ENCODE data around the gene CTBS. TPM values are rescaled to one million over a fixed set of nuclear protein-coding genes. Genes with fewer than 3 reads are reported as not detected.
"Not testable (repeated sequence)": the region's sequence is repeated elsewhere in the genome, so short reads cannot be mapped to it uniquely, and the experiment has no call there.

The CTBS gene
- total RNA-seq, 1 experiment from 2014 or later = 47.7 TPM

DNA sequence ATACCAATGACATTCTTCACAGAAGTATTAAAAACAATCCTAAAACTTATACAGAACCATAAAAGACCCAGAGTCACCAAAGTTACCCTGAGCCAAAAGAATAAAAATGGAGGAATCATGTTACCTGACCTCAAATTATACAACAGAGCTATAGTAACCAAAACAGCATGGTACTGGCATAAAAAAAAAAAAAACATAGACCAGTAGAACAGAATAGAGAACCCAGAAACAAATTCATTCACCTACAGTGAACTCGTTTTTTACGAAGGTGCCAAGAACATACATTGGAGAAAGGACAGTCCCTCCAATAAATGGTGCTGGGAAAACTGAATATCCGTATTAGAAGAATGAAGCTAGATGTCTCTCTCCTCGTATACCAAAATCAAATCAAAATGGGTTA lies 65.2 kb downstream of the CTBS start:
- H3K4me3 ChIP-seq (ENCODE audit: low read depth in 2 of 2, low read length in 2 of 2) = no peak overlapping the region
- TF ChIP-seq, protein P1, sequence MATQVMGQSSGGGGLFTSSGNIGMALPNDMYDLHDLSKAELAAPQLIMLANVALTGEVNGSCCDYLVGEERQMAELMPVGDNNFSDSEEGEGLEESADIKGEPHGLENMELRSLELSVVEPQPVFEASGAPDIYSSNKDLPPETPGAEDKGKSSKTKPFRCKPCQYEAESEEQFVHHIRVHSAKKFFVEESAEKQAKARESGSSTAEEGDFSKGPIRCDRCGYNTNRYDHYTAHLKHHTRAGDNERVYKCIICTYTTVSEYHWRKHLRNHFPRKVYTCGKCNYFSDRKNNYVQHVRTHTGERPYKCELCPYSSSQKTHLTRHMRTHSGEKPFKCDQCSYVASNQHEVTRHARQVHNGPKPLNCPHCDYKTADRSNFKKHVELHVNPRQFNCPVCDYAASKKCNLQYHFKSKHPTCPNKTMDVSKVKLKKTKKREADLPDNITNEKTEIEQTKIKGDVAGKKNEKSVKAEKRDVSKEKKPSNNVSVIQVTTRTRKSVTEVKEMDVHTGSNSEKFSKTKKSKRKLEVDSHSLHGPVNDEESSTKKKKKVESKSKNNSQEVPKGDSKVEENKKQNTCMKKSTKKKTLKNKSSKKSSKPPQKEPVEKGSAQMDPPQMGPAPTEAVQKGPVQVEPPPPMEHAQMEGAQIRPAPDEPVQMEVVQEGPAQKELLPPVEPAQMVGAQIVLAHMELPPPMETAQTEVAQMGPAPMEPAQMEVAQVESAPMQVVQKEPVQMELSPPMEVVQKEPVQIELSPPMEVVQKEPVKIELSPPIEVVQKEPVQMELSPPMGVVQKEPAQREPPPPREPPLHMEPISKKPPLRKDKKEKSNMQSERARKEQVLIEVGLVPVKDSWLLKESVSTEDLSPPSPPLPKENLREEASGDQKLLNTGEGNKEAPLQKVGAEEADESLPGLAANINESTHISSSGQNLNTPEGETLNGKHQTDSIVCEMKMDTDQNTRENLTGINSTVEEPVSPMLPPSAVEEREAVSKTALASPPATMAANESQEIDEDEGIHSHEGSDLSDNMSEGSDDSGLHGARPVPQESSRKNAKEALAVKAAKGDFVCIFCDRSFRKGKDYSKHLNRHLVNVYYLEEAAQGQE (IDR thresholded peaks at IDR 0.05; ENCODE audit: insufficient read depth in 1 of 2, low read depth in 2 of 2, low read length in 1 of 2) = no peak
- TF ChIP-seq POLR2AphosphoS5 (IDR thresholded peaks at IDR 0.05; ENCODE audit: low read depth, low read length) = no peak
- TF ChIP-seq TCF7L2 (IDR thresholded peaks at IDR 0.05; ENCODE audit: low read depth, low read length) = no peak
- no peak for TF ChIP-seq SIN3A (IDR thresholded peaks at IDR 0.05; ENCODE audit: borderline replicate concordance, insufficient read depth, low read depth, low read length)
- TF ChIP-seq, protein P2, sequence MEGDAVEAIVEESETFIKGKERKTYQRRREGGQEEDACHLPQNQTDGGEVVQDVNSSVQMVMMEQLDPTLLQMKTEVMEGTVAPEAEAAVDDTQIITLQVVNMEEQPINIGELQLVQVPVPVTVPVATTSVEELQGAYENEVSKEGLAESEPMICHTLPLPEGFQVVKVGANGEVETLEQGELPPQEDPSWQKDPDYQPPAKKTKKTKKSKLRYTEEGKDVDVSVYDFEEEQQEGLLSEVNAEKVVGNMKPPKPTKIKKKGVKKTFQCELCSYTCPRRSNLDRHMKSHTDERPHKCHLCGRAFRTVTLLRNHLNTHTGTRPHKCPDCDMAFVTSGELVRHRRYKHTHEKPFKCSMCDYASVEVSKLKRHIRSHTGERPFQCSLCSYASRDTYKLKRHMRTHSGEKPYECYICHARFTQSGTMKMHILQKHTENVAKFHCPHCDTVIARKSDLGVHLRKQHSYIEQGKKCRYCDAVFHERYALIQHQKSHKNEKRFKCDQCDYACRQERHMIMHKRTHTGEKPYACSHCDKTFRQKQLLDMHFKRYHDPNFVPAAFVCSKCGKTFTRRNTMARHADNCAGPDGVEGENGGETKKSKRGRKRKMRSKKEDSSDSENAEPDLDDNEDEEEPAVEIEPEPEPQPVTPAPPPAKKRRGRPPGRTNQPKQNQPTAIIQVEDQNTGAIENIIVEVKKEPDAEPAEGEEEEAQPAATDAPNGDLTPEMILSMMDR (IDR thresholded peaks at IDR 0.05) = no peak
- H3K9me3 ChIP-seq (ENCODE audit: control insufficient read depth, insufficient read depth, low read depth, low read length) = peaks cover 4% of the 10 kb centered on the region; the same call in 1 of the 2 replicates
- peaks cover 3% of the 10 kb centered on the region; the same call in 1 of the 2 replicates for H3K36me3 ChIP-seq (ENCODE audit: control insufficient read depth, insufficient read depth, low read length)
- POLR2A ChIA-PET = no interaction called here
- H3K27me3 ChIP-seq (ENCODE audit: control insufficient read depth, insufficient read depth, low read length) = no peaks in the 10 kb centered on the region
- CTCF ChIA-PET = no interaction called here
- no peak overlapping the region for H3K27ac ChIP-seq (ENCODE audit: low read length)
- DNase-seq (ENCODE audit: low read depth, low spot score) (no peak), ATAC-seq (no peak)
- intact Hi-C loops (cut with micrococcal nuclease; ENCODE audit: unreplicated experiment) (loop anchor here (5.0 kb wide), 1 partner anchor 243 kb away; no protein-coding TSS in a partner anchor), in situ Hi-C loops (cut with HindIII; ENCODE audit: low pct_unique_long_range_greater_than_20kb, low sequenced_read_pairs) (no loop called here)
- no TSS peak for BruUV-seq (replicated peaks)
- peaks cover 10% of the 10 kb centered on the region for H3K4me1 ChIP-seq (ENCODE audit: control insufficient read depth, insufficient read depth, low read length)

DNA sequence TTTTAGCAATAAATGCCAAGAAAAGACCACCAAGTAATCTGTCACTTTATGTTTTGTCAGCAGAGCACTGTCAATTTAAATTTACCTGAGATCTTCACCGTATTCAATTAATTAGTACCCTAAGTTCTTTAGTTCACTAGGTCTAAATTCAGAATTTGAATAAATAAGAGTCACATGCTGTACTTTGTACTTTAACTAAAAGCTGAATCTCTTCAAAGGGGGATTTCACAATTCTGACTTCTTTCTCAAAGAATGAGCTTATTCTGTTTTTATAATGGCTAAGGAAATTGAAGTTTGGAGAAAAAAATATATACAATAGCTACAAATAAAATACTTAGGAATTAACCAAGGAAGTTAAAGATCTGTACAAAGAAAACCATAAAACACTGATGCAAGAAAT lies 65.7 kb downstream of the CTBS start:
- DNase-seq (ENCODE audit: low read depth, low spot score) = no peak
- Histone ChIP-seq H3K9me3 (ENCODE audit: control insufficient read depth, insufficient read depth, low read depth, low read length) (peaks cover 4% of the 10 kb centered on the region; the same call in 1 of the 2 replicates), H3K27ac (ENCODE audit: low read length) (no peak overlapping the region; the same call in 1 of the 2 replicates), H3K27me3 (ENCODE audit: control insufficient read depth, insufficient read depth, low read length) (no peaks in the 10 kb centered on the region), H3K36me3 (ENCODE audit: control insufficient read depth, insufficient read depth, low read length) (peaks cover 3% of the 10 kb centered on the region; the same call in 1 of the 2 replicates), H3K4me1 (ENCODE audit: control insufficient read depth, insufficient read depth, low read length) (peaks cover 15% of the 10 kb centered on the region), H3K4me3 (ENCODE audit: low read depth in 2 of 2, low read length in 2 of 2) (no peak overlapping the region)
- TF ChIP-seq, protein P1 (IDR thresholded peaks at IDR 0.05; ENCODE audit: insufficient read depth in 1 of 2, low read depth in 2 of 2, low read length in 1 of 2) = no peak
- TF ChIP-seq, protein P2 (IDR thresholded peaks at IDR 0.05) = no peak
- TF ChIP-seq POLR2AphosphoS5 (IDR thresholded peaks at IDR 0.05; ENCODE audit: low read depth, low read length) (no peak), SIN3A (IDR thresholded peaks at IDR 0.05; ENCODE audit: borderline replicate concordance, insufficient read depth, low read depth, low read length) (no peak), TCF7L2 (IDR thresholded peaks at IDR 0.05; ENCODE audit: low read depth, low read length) (no peak)
- no peak for ATAC-seq
- ChIA-PET POLR2A (no interaction called here), CTCF (no interaction called here)
- in situ Hi-C loops (cut with HindIII; ENCODE audit: low pct_unique_long_range_greater_than_20kb, low sequenced_read_pairs) (no loop called here), intact Hi-C loops (cut with micrococcal nuclease; ENCODE audit: unreplicated experiment) (loop anchor here (5.0 kb wide), 1 partner anchor 244 kb away; no protein-coding TSS in a partner anchor)
- BruUV-seq (replicated peaks) = no TSS peak

DNA sequence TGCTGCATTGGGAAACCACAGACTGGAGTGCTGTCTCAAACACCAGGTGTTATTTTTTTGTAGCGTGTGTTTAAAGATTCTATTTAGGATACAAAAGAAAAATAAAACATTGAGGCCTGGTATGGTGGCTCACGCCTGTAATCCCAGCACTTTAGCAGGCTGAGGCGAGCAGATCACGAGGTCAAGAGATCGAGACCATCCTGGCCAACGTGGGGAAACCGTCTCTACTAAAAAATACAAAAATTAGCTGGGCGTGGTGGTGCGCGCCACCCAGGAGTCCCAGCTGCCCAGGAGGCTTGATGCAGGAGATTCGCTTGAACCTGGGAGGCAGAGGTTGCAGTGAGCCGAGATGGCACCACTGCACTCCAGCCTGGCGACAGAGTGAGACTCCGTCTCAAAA lies 66.4 kb downstream of the CTBS start:
- Histone ChIP-seq H3K27ac (ENCODE audit: low read length) (peak overlapping the region; percentile 98; the same call in 1 of the 2 replicates), H3K4me1 (ENCODE audit: control insufficient read depth, insufficient read depth, low read length) (peaks cover 21% of the 10 kb centered on the region), H3K4me3 (ENCODE audit: low read depth in 2 of 2, low read length in 2 of 2) (peak overlapping the region in 1 of 2 experiments; percentile 79; a peak in 2 of 4 replicates)
- ATAC-seq; BruUV-seq (replicated peaks); H3K36me3 ChIP-seq (ENCODE audit: control insufficient read depth, insufficient read depth, low read length); in situ Hi-C loops (cut with HindIII; ENCODE audit: low pct_unique_long_range_greater_than_20kb, low sequenced_read_pairs); DNase-seq (ENCODE audit: low read depth, low spot score); H3K9me3 ChIP-seq (ENCODE audit: control insufficient read depth, insufficient read depth, low read depth, low read length); CTCF ChIA-PET; H3K27me3 ChIP-seq (ENCODE audit: control insufficient read depth, insufficient read depth, low read length): not testable (repeated sequence)
- intact Hi-C loops (cut with micrococcal nuclease; ENCODE audit: unreplicated experiment) = loop anchor here (2.0 to 5.0 kb wide), 2 partner anchors 65 to 244 kb away; no protein-coding TSS in a partner anchor
- POLR2A ChIA-PET = interaction anchor here (1.3 kb wide), 1 partner anchor 33 kb away, joined by 4 read pairs; no protein-coding TSS in a partner anchor

All from Panc1 (cell line).